Muscle layer of duodenum (tissue), 2 donors: ENCODE results near the gene RIMKLB.
"Not testable (repeated sequence)": the region's sequence is repeated elsewhere in the genome, so short reads cannot be mapped to it uniquely, and the experiment has no call there.

Source experiments
- H3K27ac ChIP-seq: one replicate; pipeline ENCODE4 v1.7.0; 2013; ENCODE audit warnings: mild to moderate bottlenecking, low read length
- H3K27me3 ChIP-seq: one replicate; pipeline ENCODE4 v1.7.0; 2013; ENCODE audit warnings: low read depth, mild to moderate bottlenecking, control low read depth, low read length
- H3K36me3 ChIP-seq, 2 donors: one replicate each; pipeline ENCODE4 v1.7.0; 2013; ENCODE audit warnings: low read length in 2 of 2, control low read depth in 1 of 2, mild to moderate bottlenecking in 1 of 2; ENCODE audit not compliant: insufficient read depth in 2 of 2, control insufficient read depth in 1 of 2
- H3K4me1 ChIP-seq, 2 donors: one replicate each; pipeline ENCODE4 v1.7.0; 2013; ENCODE audit warnings: low read length in 2 of 2, mild to moderate bottlenecking in 2 of 2, control low read depth in 1 of 2, moderate library complexity in 1 of 2; ENCODE audit not compliant: insufficient read depth in 2 of 2, control insufficient read depth in 1 of 2
- H3K4me3 ChIP-seq, 2 donors: one replicate each; pipeline ENCODE4 v1.7.0; 2013; ENCODE audit warnings: low read length in 2 of 2, low read depth in 1 of 2, mild to moderate bottlenecking in 1 of 2
- H3K9me3 ChIP-seq, 2 donors: one replicate each; pipeline ENCODE4 v1.7.0; 2013; ENCODE audit warnings: low read length in 2 of 2, control low read depth in 1 of 2, mild to moderate bottlenecking in 1 of 2; ENCODE audit not compliant: control insufficient read depth in 1 of 2
- donor health status: healthy.

The RIMKLB gene

GRCh38 chr12:8801213-8801612 is 103.4 kb downstream of the RIMKLB start:
- H3K4me1 ChIP-seq, H3K9me3 ChIP-seq, H3K4me3 ChIP-seq, H3K27me3 ChIP-seq, H3K27ac ChIP-seq, H3K36me3 ChIP-seq: not testable (repeated sequence)

DNA sequence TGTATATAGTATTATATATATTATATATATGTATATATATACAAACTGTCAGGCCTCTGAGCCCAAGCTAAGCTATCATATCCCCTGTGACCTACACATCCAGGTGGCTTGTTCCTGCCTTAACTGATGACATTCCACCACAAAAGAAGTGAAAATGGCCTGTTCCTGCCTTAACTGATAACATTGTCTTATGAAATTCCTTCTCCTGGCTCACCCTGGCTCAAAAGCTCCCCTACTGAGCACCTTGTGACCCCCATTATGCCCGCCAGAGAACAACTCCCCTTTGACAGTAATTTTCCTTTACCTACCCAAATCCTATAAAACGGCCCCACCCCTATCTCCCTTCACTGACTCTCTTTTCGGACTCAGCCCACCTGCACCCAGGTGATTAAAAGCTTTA is 107.0 kb downstream of the RIMKLB start:
- not testable (repeated sequence) for H3K9me3 ChIP-seq, H3K36me3 ChIP-seq, H3K27me3 ChIP-seq

DNA sequence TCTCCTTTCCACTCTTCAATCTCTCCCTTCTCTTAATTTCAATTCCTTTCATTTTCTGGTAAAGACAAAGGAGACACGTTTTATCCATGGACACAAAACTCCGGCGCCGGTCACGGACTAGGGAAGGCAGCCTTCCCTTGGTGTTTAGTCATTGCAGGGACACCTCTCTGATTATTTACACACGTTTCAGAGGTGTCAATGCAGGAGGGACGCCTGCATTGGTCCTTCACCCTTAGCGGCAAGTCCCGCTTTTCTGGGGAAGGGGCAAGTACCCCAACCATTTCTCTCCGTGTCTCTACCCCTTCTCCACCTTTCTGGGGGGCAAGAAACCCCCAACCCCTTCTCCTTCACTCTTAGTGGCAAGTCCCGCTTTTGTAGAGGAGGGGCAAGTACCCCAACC is 107.7 kb downstream of the RIMKLB start:
- H3K27me3 ChIP-seq, H3K9me3 ChIP-seq, H3K4me3 ChIP-seq, H3K36me3 ChIP-seq, H3K4me1 ChIP-seq, H3K27ac ChIP-seq: not testable (repeated sequence)

More for the DNA sequence above, 107.0 kb downstream of the RIMKLB start:
- H3K27ac ChIP-seq, H3K4me1 ChIP-seq, H3K4me3 ChIP-seq: not testable (repeated sequence)

DNA sequence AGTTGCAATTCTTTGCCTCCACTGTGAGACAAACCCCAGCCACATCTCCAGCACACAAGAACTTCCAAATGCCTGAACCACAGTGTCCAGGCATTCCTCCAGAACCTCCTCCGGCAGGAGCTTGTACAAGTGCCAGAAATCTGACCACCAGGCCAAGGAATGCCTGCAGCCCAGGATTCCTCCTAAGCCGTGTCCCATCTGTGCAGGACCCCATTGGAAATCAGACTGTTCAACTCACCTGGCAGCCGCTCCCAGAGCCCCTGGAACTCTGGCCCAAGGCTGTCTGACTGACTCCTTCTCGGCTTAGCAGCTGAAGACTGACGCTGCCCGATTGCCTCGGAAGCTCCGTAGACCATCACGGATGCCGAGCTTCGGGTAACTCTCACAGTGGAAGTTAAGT is 109.3 kb downstream of the RIMKLB start:
- not testable (repeated sequence) for H3K4me1 ChIP-seq, H3K27ac ChIP-seq, H3K36me3 ChIP-seq, H3K27me3 ChIP-seq, H3K4me3 ChIP-seq, H3K9me3 ChIP-seq

- H3K27me3 ChIP-seq, H3K4me1 ChIP-seq, H3K4me3 ChIP-seq, H3K9me3 ChIP-seq, H3K36me3 ChIP-seq, H3K27ac ChIP-seq: not testable (repeated sequence)
These were observed 112.3 kb downstream of the RIMKLB start for GRCh38 chr12:8810112-8810511.

DNA sequence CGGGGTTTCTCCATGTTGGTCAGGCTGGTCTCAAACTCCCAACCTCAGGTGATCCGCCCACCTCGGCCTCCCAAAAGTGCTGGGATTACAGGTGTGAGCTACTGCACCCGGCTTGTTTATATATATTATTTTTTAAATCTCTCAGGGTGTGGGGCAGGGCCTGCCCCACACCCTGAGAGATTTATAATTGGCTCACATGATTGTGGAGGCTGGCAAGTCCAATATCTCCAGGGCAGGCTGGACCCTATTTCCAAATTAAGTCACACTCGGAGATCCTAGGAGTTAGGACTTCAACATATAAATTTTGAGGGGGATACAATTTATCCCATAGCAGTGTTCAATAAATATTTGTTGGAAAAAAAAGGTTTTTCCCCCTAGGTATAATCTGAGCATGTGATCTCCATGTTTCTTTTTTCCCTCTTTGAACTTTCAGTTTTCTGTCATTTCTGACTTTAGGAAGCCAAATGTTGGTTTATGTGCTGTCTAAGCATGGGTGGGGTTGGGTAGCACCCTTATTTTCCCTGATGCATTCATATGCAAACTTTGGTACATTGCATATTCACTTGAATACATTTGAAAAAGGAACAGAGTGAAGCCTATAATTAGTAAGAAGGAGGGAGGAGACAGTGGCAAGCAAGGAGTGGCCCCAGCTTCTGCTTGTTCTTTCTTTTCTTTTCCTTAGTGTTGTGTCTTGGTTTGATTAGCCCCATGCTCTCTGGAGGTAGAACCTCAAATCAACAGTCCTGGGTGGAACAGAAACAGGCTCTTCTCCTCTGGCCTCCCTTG is 116.0 kb downstream of the RIMKLB start:
- H3K27ac ChIP-seq = no peak overlapping the region
- H3K36me3 ChIP-seq = no peaks in the 10 kb centered on the region
- H3K4me3 ChIP-seq = no peak overlapping the region
- H3K4me1 ChIP-seq = no peaks in the 10 kb centered on the region
- no peaks in the 10 kb centered on the region for H3K27me3 ChIP-seq
- H3K9me3 ChIP-seq = no peaks in the 10 kb centered on the region

DNA sequence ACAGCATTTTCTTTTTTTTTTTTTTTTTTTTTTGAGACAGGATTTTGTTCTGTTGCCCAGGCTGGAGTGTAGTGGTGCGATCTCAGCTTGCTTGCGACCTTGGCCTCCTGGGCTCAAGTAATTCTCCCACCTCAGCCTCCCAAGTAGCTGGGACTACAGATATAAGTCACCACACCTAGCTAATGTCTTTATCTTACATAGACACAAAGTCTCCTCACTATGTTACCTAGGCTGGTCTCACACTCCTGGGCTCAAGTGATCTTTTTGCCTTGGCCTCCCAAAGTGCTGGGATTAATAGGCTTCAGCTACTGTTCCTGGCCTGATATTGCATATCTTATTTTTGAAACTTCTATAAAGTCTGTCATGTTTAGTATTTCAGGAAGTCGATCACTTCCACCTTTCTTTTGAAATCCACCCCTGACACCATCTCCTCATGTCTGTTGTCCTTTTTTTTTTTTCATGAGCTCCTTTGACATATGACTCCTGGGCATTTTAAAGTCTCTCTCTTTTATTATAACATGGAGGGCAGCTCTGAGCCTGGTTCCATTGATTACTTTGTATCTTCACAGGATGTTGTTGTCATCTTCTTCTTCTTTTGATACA is 118.8 kb downstream of the RIMKLB start:
- H3K36me3 ChIP-seq = no peaks in the 10 kb centered on the region
- no peak overlapping the region for H3K27ac ChIP-seq
- no peaks in the 10 kb centered on the region for H3K27me3 ChIP-seq
- H3K9me3 ChIP-seq = no peaks in the 10 kb centered on the region
- H3K4me1 ChIP-seq = no peaks in the 10 kb centered on the region
- H3K4me3 ChIP-seq = no peak overlapping the region

GRCh38 chr12:8817856-8818255 is 120.1 kb downstream of the RIMKLB start:
- H3K27ac ChIP-seq = no peak overlapping the region

GRCh38 chr12:8818526-8818925 is 120.7 kb downstream of the RIMKLB start:
- Histone ChIP-seq H3K4me3 (no peak overlapping the region), H3K27me3 (no peaks in the 10 kb centered on the region), H3K4me1 (no peaks in the 10 kb centered on the region), H3K9me3 (no peaks in the 10 kb centered on the region), H3K27ac (no peak overlapping the region), H3K36me3 (no peaks in the 10 kb centered on the region)

More at GRCh38 chr12:8817856-8818255, 120.1 kb downstream of the RIMKLB start:
- no peaks in the 10 kb centered on the region for H3K36me3 ChIP-seq
- H3K27me3 ChIP-seq = no peaks in the 10 kb centered on the region
- no peaks in the 10 kb centered on the region for H3K9me3 ChIP-seq
- no peak overlapping the region for H3K4me3 ChIP-seq
- H3K4me1 ChIP-seq = no peaks in the 10 kb centered on the region

- Histone ChIP-seq H3K9me3 (no peaks in the 10 kb centered on the region), H3K36me3 (no peaks in the 10 kb centered on the region), H3K4me3 (no peak overlapping the region), H3K27ac (no peak overlapping the region), H3K4me1 (no peaks in the 10 kb centered on the region), H3K27me3 (no peaks in the 10 kb centered on the region)
These were observed 121.8 kb downstream of the RIMKLB start for GRCh38 chr12:8819666-8819980.

DNA sequence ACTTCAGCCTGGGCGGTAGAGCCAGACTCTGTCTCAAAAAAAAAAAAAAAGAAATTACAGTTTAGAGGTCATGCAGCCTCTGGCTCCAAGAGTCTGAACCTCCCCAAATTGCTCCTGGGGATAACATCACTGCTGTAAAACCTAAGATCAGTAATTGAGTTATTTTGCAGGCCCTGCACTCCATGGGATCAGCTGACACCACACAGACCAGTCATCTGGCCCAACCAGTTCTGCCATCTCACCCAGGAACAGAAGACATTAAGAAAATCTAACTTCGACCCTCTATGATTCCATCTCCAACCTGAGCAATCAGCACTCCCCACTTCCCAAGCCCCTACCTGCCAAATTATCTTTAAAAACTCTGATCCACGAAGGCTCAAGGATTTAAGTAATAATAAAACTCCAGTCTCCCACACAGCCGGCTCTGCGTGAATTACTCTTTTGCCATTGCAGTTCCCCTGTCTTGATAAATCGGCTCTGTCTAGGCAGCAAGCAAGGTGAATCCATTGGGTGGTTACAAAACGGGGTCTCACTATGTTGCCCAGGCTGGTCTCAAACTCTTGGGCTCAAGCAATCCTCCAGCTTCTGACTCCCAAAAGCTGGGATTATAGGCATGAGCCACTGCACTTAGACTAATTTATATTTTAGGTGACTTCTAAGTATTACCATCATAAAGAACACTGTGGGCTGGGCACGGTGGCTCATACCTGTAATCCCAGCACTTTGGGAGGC is 123.1 kb downstream of the RIMKLB start:
- not testable (repeated sequence) for H3K9me3 ChIP-seq, H3K4me3 ChIP-seq, H3K27me3 ChIP-seq, H3K4me1 ChIP-seq, H3K36me3 ChIP-seq, H3K27ac ChIP-seq
